Testis (tissue), 3 donors: ENCODE data around the gene R3HDM4. TPM values are rescaled to one million over a fixed set of nuclear protein-coding genes. Genes with fewer than 3 reads are reported as not detected.
A peak's percentile ranks its signal among the peaks of the same experiment; 100 is the strongest.

Experiments
- DNase-seq: peaks from one replicate; pipeline ENCODE4 v3.0.0-alpha.2; 2019
- H3K27ac ChIP-seq, 2 donors: fragments of 200-600 bp; sonication (generic); one replicate each; pipeline ENCODE4 v1.5.1; 2019
- H3K27me3 ChIP-seq: fragments of 200-600 bp; sonication (generic); one replicate; pipeline ENCODE4 v1.5.1; 2019
- H3K36me3 ChIP-seq: fragments of 200-600 bp; sonication (generic); one replicate; pipeline ENCODE4 v1.5.1; 2017; ENCODE audit warnings: low read depth; ENCODE audit errors: missing control alignments
- H3K4me1 ChIP-seq: fragments of 200-600 bp; sonication (generic); one replicate; pipeline ENCODE4 v1.5.1; 2019
- H3K4me3 ChIP-seq, 2 donors: fragments of 200-600 bp; sonication (generic); one replicate each; pipeline ENCODE4 v1.5.1; 2017 to 2019
- H3K9me3 ChIP-seq: fragments of 200-600 bp; sonication (generic); one replicate; pipeline ENCODE4 v1.5.1; 2017
- POLR2A ChIP-seq: fragments of 450-650 bp; IDR thresholded peaks from one replicate; pipeline ENCODE4 v1.6.1; 2017; ENCODE audit warnings: antibody characterized with exemption, mild to moderate bottlenecking, moderate library complexity
- WGBS, 2 donors: methylation state at CpG; one replicate each; pipeline ENCODE4 v1.1.5; 2018; 5-methylcytosine and 5-hydroxymethylcytosine counted together
- intact Hi-C: fragments of 100-400 bp; cut with DNase I; formaldehyde crosslinking; loops from one replicate; pipeline ENCODE4 v1.15.1; 2023; ENCODE audit warnings: low total_unique reads
- polyA plus RNA-seq: library from polyadenylated mRNA; stranded (reverse); fragments of 350-450 nt; fragmentation: Illumina TruSeq; extraction: RNeasy Lipid Tissue Mini Kit (QIAGEN cat#74804); gene quantifications from one replicate; pipeline ENCODE4 v1.2.3, GENCODE V29; 2014; ENCODE audit warnings: low read depth, low replicate concordance; ENCODE audit not compliant: insufficient read depth
- total RNA-seq, 2 donors: library from RNA; depleted of rRNA; stranded (reverse); fragments of >200 nt; gene quantifications; one replicate each; pipeline ENCODE4 v1.2.3, GENCODE V29; 2016
- TF ChIP-seq, protein P1 (sequence below), 3 experiments: fragments of 450-650 bp in 2 of 3; fragments of 200-600 bp in 1 of 3; sonication (generic) in 1 of 3; IDR thresholded peaks; one replicate each; pipeline ENCODE4 v1.5.1; 2016 to 2019; ENCODE audit warnings: antibody characterized with exemption in 3 of 3, mild to moderate bottlenecking in 2 of 3, moderate library complexity in 1 of 3

R3HDM4 gene
- total and polyA plus RNA-seq, 3 donors from 2014 or later, result 19.2 to 30.1 (median 24.6) TPM

DNA sequence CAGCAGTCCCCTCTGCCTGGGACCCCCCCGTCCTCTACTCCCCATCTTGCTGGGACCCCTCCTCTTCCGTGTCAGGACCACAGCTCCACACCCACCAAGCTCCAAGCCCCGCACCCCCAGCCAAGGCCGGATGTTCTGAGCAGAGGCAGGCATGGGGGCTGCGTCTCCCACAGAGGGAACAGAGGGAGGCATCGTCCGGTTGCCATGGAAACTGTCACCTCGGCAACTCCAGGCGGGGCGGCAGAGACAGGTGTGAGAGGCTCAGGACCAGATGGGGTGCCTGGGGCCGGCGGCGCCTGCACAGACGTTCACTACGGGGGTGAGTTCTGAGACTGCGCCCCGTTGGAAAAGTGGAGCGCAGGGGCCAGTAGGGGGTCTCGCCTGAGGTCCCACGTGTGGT, 14.4 kb downstream of the R3HDM4 start:
- no peaks in the 10 kb centered on the region for H3K36me3 ChIP-seq
- WGBS, 2 donors, result 73 to 75% methylated on average over 20 of the region's 20 CpGs
- H3K27ac ChIP-seq, result no peak overlapping the region
- intact Hi-C loops, result no loop called here
- H3K27me3 ChIP-seq, result no peaks in the 10 kb centered on the region
- H3K4me1 ChIP-seq, result no peaks in the 10 kb centered on the region
- H3K9me3 ChIP-seq, result no peaks in the 10 kb centered on the region
- TF ChIP-seq, protein P1, sequence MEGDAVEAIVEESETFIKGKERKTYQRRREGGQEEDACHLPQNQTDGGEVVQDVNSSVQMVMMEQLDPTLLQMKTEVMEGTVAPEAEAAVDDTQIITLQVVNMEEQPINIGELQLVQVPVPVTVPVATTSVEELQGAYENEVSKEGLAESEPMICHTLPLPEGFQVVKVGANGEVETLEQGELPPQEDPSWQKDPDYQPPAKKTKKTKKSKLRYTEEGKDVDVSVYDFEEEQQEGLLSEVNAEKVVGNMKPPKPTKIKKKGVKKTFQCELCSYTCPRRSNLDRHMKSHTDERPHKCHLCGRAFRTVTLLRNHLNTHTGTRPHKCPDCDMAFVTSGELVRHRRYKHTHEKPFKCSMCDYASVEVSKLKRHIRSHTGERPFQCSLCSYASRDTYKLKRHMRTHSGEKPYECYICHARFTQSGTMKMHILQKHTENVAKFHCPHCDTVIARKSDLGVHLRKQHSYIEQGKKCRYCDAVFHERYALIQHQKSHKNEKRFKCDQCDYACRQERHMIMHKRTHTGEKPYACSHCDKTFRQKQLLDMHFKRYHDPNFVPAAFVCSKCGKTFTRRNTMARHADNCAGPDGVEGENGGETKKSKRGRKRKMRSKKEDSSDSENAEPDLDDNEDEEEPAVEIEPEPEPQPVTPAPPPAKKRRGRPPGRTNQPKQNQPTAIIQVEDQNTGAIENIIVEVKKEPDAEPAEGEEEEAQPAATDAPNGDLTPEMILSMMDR (IDR thresholded peaks at IDR 0.05), result no peak
- TF ChIP-seq POLR2A, result no peak
- no peak overlapping the region for H3K4me3 ChIP-seq
- peak; percentile 62 for DNase-seq

DNA sequence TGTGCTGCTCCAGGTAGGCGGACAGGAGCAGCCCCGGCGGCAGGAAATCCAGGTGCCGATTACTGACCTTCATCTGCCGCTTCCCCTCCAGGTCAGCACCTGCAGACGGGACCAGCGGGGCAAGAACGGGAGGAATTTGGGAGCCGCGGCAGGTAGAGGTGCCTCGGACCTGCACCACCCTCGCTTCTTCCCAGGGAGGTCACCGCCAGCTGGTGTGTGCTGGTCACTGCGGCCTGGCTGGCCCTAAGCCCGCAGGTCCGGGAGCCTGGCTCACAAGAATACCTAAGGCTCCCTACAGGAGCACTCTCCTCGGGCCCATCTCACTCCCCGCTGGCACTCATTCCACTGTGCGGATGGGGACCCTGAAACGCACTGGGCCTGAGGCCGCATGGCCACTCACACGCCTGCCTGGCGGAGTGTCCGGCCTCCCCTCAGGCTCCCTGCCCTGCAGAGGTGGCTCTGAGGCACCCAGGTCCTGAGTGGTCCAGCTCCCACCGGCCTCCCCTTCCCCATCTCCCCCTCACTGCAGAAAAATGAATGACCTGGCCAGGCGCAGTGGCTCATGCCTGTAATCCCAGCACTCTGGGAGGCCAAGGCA, 15.5 kb downstream of the R3HDM4 start:
- DNase-seq, result no peak
- Histone ChIP-seq H3K36me3 (no peaks in the 10 kb centered on the region), H3K27ac (no peak overlapping the region), H3K4me3 (no peak overlapping the region), H3K9me3 (no peaks in the 10 kb centered on the region), H3K4me1 (no peaks in the 10 kb centered on the region), H3K27me3 (no peaks in the 10 kb centered on the region)
- intact Hi-C loops, result no loop called here
- TF ChIP-seq, protein P1 (IDR thresholded peaks at IDR 0.05), result no peak
- no peak for TF ChIP-seq POLR2A
- 92 to 93% methylated on average over 22 to 25 of the region's 26 CpGs for WGBS, 2 donors

DNA sequence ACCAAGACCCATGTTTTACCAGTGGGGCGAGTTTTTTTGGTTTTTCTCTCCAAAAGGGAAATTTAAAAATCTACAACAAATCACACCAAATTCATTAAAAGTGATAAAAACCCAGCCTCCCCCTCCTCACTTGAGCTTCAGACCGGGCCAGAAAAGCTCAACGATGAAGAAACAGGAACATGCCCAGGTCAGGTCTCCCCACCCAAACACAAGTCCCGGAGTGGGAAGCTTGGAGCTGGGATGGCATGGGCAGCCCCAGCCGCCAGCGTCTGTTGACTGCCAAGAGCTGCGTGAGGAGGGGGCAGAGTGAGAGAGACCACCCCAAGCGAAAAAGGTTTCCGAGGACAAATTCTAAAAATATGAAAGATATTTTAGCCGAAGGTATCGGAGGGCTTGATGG, 16.0 kb downstream of the R3HDM4 start:
- H3K4me3 ChIP-seq, result no peak overlapping the region
- intact Hi-C loops, result no loop called here
- no peaks in the 10 kb centered on the region for H3K27me3 ChIP-seq
- H3K27ac ChIP-seq, result no peak overlapping the region
- no peaks in the 10 kb centered on the region for H3K9me3 ChIP-seq
- DNase-seq, result no peak
- H3K4me1 ChIP-seq, result peaks cover 1% of the 10 kb centered on the region
- WGBS, 2 donors, result 88 to 89% methylated on average over 11 of the region's 11 CpGs
- TF ChIP-seq, protein P1 (IDR thresholded peaks at IDR 0.05), result no peak
- TF ChIP-seq POLR2A, result no peak
- H3K36me3 ChIP-seq, result no peaks in the 10 kb centered on the region

DNA sequence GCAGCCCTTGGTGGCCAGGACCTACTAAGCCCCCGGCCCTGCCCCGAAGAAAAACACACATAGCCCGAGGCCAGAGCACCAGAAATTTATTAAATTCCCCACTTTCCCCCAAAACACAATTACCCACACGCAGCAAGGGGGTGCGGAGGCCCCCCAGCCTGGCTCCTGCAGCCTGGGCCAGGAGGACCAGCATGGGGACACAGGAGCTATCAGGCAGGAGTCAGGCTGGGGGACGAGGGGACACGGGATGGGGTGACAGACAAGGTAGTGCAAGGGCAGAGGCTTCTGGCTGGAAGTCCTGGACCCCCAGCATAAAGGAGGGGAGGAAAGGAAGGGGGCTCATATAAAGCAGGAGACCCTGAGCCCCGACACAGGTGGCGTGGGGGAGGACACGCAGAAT, 16.6 kb downstream of the R3HDM4 start:
- Histone ChIP-seq H3K27me3 (no peaks in the 10 kb centered on the region), H3K9me3 (no peaks in the 10 kb centered on the region), H3K36me3 (no peaks in the 10 kb centered on the region), H3K4me1 (peaks cover 4% of the 10 kb centered on the region), H3K4me3 (no peak overlapping the region), H3K27ac (no peak overlapping the region)
- intact Hi-C loops, result no loop called here
- DNase-seq, result no peak
- TF ChIP-seq POLR2A, result no peak
- TF ChIP-seq, protein P1 (IDR thresholded peaks at IDR 0.05), result no peak
- 89 to 95% methylated on average over 7 to 10 of the region's 10 CpGs for WGBS, 2 donors
